Measurements from ENCODE around the gene NME3.

NME3 gene

DNA sequence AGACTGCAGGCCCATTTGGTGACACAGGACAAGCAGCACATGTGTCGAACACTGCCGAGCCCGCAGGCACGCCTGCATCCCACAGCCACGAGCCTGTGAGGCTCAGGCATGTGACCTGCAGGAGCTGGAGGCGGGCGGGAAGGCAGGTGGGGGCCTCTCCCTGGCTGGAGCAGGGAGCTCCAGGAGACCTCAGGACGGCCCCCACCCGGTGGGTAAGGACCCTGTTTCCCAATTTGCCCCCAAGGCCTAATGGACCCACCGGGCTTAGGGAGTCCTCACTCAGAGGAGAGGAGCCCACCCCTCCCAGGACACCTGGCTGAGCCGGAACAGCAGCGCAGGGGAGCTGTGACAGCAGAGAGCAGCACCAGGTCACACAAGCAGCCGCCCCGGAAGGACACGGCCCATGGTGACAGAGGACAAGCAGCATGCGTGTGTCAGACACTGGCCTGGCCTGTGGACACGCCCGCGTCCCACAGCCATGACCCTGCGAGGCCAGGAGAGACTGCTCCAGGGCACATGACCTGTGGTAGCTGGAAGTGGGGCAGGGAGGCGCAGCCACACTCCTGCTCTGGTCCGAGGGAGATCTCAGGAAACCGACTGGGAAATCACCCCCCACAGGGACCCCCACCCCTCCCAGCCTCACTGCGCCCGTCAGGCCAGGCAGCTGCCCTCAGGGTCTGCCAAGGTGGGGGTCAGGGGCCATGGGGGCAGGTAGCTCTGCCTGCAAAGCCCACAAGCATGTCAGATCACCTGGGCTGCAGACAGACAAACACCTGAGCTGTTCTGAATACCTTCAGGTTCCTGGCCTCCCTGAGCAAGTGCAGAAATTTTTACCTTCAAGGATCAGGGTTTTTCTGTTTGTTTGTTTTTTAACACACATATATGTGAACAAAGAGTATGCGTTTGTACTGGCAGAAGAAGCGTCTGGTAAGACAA lies 8.7 kb upstream of the NME3 start:
- no peak for DNase-seq

DNA sequence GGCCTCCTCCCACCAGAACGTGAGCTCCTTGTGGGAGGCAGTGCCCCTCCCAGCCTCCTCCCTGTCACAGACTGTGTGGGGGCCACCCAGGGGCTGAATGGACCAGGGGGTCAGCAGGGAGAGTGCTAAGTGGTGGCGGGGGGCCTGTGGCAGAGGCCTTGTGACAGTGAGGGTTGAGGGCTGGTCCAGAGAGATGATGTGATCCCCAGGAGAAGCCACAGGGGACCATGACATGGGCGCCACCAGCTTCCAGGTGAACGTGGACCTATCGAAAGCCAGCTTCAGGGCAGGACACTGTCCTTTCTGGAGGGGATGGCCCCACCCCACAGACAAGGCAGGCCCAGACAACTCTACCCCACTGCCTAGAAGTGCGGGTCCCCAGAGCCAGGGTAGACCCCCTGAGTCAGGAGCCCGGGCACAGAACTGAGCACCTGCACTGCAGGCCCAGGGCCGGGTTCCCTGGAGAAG lies 7.9 kb upstream of the NME3 start:
- DNase-seq: no peak

DNA sequence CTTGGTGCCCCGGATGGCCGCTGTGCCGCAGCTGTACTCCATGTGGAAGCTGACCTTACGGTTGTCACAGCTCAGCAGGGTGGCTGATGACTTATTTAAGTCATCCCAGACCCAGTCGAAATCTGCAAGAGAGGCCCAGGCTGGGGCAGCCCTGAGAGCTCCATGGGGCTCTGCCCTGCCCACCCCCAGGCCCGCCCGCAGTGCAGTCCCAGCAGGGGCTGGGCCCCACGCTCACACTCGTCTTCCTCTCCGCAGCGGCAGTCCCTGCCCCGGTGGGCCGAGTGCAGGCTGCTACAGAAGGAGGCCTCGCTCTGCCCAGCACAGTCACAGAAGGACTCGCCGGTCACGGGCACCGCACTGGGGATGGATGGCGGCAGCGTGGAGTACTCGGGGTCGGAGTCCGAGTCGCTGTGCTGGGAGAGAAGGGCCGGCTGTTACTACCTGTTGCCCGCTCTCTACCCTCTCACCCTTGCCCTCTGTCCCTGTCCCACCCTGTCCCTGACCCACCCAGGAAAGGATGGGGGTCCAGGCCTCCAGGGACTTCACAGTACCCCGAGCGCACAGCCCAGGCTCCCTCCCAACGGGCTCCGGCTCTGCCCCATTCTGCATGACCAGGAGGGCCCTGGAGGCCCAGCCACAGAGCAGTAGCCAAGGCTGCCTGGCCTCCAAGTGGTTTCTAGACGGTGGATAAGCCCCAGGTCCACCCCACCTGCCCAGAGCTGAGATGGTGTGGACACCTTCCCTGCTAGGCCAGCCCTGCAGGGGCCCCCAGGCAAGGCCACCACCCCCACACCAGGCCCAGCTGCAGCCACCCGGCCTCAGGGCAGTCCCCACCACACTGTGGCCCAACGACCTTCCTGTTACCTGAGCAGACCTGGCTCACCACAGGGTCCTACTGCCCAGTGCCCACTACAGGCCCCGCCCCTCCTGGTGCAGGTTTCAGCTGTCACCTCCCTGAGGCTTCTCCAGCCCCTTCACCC lies 7.1 kb upstream of the NME3 start:
- DNase-seq: no peak

DNA sequence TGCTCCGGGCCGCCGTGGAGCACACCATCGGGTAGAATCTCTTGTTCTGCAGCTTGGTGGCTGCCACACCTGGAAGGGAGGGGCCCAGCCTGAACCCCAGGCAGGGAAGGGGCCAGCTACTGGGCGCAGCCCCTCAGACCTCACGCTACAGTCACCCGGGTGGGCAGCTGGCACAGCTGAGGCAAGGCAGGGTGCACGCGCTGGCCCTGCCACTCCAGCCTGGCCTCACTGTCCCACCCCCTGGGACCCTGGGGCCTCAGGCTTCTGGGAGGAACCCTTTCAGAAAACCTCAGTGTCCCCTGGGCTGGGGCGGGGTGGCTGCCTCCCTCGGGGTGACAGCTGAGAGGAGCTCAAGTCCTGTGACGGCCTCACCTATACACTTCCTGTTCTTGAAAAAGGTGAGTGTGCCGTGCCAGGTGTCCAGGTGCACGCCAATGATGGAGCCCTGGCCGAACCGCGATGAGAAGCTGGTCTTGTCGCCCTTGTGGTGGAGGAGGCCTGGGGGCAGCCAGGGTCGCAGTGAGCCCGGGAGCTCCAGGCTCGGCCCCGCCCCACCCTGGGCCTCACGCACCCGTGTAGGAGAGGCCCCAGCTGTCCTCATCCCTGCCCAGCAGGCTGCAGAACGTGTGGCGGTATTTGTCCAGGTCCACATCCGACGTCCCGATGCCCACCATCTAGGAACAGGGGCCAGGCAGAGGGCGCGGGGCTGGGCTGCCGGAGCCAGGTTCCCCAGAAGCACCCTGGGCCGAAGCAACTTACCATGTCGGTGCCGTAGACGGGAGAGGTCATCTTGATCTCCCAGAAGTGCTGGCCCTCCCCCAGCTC lies 6.2 kb upstream of the NME3 start:
- DNase-seq: no peak

DNA sequence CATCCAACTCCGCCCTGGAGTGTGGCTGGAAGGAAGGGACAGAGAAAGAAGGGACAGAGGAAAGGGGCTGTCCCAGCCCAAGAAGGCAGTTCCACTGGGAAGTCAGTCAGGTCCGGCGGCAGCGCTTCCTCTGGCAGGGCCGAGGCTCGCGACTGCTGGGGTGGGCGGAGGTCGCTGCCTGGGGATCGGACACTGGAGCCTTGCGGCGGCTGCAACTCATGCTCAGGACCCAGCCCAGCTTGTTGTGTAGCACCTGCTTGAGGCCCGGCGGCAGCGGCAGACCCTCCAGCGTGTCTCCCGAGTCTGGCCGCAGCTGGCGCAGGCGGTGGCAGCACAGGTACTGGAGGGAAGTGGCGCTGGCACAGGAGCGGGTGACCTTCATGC lies 5.6 kb upstream of the NME3 start:
- DNase-seq: no peak

DNA sequence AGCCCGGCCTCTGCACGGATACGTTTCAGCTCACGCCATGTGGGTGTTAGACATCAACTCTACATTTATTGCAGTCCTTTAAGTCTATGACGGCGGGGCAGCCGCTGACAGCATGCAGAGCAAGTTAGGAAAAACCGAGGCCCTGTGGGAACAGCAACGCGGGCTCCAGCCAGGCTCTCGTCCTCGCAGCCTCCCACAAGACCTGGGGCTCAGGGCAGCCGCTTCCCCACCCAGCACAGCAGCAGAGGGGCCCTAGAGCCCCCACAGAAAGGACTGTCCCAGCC lies 5.3 kb upstream of the NME3 start:
- no peak for DNase-seq

DNA sequence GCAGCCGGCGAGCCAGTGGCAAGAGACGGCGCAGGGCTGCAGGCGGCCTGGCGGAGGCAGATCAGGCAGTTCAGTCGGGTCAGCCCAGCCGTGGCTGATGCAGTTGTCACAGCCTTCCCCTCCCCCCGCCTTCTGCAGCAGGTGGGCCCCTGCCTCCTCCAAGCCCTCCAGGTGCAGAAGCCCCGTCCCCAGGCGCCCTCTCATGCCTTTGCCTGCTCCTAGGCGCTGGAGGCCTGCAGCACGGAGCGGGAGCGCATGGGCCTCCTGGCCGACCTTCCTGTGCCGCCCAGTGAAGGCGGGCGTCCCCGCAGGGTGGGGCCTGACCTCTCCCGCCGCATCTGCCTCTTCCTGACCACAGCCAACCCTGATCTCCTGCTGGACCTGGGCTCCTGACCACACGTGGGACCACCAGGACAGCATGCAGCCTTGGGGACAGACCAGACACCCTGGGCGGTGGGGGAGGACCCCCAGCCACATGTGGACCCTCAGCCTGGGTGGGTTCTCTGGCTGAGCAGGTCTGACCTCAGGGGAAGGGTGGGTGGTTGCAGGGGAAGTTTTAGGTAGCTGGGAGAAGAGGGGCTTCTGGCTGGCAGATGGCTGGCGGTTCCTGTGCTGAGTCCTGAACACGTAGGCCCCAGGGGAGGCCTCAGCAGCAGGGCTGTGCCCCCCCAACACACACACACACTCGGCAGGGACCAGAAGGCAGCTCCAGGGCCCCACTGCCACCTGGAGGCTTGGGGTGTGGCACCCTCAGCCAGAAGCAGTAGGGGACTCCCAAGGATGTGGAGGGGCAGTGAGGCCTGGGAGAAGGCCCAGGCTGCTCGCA lies 4.7 kb upstream of the NME3 start:
- no peak for DNase-seq

DNA sequence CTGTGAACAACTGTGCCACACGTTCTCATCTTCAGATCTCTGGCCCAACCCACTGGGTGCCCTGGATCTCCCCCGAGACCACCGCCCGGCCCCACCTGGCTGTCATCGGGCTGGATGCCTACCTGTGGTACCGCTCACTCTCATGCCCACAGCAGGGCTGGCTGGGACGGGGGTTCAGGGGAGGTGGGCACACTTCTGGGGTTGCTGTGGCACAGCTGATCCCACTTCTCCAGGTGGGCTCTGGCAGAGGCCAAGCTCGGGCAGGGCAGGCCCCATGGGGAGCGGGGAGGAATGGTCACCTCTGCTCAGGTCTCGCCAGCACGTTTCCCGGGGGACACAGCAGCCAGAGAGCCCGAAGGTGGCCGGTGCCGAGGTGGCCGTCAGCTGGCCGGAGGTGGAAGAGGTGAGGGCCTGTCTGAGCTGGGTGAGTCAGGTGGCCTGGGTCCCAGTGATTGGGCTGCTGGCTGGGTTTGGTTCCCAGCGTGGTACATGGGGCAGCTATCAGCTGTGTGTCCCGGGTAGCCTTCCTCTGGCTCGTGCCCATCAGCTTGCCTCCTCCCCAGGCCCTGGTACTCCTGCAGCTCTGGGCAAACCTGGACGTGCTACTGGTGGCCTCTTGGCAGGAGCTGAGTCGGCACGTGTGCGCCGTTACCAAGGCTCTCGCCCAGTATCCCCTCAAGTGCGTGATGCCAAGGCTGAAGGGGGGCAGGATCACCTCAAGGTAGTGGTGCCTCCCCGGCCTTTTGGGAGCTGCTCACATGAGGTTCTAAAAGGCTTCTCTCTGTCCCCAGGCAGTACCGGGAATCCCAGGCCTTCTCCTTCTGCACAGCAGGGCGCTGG lies 3.9 kb upstream of the NME3 start:
- DNase-seq: no peak

DNA sequence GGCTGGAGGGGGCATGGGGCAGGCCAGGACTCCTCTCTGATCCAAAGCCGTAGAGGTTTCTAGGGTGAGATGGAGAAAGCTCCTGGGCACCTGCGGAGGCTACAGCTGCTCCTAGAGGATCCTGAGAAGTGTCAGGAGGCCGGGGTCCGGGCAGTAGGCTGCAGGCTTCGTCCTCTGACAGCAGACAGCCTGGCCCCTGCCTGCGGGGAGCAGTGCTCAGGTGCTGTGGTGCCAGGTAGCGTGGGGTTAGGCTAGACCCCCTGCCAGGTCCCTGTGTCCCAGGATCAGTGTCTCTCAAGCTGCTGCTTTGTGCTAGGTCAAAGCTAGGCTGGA lies 3.1 kb upstream of the NME3 start:
- no peak for DNase-seq

DNA sequence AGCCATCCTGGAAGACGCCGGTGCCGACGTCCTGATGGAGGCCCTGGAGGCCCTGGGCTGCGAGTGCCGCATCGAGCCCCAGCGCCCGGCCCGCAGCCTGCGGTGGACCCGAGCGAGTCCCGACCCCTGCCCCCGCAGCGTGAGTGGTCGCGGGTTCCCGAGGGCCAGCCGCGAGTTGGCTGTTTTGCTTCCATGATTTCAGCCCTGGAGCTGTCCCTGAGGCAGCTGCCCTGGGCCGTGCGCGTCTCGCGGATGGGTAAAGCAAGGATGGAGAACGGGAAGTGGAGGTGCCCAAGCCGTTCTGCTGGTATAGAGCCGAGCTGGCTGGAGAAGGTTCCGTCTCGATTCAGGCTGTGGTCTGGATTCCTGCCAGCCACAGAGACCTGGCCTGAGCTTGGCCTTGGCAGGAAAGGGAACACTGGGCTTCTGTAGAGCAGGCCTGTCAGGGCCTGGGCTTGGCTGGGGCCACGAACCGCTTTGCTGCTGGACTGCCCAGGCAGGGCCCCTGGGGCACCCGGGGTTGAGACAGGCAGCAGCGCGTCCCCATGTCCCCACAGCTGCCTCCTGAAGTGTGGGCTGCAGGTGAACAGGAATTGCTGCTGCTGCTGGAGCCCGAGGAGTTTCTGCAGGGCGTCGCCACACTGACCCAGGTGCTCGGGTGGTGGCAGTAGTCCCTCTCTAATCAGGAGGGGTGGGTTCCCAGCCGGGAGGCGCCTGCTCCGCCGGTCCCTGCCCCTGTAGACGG lies 2.5 kb upstream of the NME3 start:
- no peak for DNase-seq

DNA sequence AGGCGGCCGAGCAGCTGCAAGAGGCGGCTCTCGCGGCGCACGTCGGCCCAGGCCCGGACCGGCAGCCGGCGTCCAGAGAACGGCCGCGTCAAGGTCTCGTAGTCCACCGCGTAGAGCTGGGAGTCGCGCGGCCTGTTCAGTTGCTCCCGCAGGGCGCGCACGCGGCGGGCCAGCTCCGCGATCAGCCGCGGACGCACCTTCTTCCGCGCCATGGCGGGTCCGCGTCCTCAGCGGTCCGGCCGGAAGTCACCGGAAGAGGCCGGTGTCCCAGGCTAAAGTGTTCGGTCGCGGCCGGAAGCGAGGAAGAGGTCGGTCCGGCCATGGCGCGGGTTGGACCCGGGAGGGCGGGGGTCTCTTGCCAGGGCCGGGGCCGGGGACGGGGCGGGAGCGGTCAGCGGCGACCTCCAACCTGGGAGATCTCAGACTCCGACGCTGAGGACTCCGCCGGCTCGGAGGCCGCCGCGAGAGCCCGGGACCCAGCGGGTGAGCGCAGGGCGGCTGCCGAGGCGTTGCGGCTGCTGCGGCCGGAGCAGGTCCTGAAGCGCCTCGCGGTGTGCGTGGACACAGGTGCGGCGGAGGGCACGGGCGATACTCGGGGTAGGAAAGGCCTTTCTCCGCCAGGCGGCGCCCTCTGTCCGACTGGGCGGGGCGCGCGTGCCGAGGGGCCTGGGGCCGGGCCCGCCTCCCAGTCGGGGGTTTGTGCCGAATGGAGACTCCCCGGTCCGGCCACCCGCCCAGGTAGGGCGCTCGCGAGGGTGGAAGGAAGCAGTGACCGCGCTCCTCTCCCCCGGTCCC lies 1.8 kb upstream of the NME3 start, which contains the start of gene MRPS34:
Gene MRPS34, minus strand, starts transcription at position 227 of the 795 bp plus-strand sequence. Its CDS starts 15 bp downstream, at position 212.
- peak; percentile 80 for DNase-seq

DNA sequence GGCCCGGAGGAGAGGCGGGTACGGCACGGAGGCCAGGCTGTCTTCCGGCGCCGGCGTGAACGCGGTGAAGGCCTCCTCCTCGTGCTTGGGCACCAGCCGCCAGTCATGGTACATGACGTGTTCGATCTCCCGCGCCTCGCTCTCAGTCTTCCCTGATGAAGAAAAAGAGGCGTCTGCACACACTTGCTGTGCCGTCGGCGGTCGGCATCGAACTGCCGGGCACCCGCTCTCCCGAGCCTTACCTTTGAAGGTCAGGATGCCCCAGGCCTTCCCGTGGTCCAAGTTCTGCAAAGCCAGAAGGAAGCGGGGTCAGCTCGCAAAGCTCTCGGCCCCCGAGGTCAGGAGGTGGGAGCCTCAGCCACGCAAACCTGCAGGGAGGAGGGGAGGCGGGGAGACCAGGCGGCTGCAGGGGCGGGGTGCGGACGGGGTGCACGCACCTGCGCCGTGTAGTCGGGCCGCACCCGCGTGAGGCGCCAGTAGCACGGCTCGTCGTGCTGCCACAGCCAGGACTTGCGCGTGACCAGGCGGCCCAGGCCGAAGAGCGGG lies 1.1 kb upstream of the NME3 start, which contains the start of gene EME2:
Gene EME2, plus strand, starts transcription at position 449 of the 546 bp plus-strand sequence. CDS start 418 bp downstream, outside the sequence.
- DNase-seq: peak; percentile 54

DNA sequence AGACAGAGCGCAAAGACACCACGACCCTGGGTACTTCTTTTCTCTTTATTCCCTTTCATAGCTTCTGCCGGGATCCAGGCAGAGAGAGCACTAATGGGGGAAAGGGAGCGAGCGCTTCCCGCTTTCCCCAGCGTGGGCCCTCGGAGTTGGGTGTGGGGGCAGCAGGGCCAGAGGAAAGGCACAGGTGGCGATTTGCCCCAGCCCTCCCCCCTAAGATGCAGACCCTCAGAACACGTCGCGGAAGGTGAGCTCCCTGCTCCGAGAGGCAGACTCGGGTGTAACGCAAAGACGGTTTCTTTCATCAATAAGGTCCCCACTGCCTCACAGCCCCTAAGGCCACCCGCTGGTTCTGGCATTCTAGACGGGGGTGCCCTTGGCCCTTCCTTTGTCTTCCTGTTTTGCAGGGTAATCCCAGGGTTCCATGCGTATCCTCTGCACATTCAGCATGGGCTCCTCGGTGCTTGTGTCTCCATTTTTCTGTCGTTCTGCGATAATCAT lies 570 bp upstream of the NME3 start:
- no peak for DNase-seq

DNA sequence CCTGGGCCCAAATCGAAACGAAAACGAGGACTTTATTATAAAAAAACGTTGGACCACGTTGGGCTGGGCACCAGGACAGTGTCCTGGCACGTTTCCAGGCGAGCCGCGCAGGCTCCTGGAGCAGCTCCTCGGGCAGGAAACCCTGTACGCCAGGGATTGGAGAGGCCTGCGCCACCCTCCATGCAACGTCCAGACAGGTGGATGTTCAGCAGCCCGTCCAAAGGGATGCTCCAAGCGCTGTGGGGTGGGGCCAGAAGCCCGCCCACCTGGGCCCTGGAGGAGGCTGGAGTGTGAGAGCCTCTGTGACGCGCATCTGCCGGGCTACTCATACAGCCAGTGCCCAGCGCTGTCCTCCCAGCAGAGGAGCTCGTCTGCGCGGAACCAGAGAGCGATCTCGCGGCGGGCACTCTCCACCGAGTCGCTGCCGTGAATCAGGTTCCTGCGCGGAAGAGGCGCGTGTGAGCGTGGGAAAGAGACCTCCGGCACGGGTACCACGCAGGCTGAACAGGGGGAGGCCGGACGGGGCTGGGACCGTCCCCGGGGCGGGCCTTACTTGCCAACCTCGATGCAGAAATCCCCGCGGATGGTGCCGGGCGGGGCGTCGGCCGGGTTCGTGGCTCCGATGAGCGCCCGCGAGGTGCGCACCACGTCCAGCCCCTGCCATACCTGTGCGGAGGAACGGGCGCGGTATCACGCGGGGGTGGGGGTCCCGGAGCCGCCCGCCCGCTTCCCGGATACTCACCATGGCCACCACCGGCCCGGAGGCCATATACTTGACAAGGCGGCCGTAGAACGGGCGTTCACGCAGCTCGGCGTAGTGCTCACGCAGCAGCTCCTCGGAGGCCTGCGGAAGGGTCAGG lies 785 bp downstream of the NME3 start:
- peak; percentile 63 for DNase-seq

DNA sequence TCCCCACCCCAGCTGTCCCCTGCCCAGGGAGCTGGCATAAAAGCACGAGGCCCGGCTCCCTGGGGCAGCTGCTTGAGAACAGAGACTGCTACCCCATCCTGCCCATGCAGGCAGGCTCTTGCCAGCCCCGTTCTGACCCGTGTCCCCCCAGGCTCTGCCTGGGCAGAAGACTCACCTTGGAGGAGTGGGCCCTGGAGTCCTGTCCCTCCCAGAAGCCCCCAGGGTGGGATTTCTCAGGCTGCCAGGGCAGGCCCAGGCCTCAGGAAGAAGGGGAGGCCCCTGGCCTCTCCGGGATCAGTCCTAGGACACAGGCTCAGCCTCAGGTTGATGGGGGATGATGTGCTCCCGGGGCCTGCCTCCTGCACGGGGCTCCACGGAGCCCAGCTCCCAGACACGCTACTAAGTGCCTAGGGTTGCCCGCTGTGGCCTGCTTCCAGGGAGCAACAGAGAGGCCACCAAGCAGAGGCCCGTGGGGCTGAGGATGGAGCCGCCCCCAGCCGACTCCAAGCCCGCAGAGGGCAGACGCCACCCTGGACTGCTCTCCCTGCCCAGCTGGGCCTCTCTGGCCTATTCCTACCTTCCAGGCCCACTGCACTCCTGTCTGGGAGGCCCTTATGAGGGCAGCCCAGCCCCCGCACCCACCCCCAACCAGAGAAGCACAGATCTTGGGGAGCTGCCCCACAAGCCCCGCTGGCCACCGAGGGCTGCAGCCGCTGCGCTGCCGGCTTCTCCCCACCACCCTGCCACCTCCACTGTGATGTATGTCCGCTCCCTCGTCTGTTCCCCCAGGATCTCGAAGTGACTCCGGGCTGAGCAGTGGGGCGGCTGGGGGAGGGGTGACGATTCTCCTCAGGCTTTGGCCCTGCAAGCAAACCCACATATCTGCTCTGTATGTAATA lies 1.7 kb downstream of the NME3 start:
- no peak for DNase-seq

DNA sequence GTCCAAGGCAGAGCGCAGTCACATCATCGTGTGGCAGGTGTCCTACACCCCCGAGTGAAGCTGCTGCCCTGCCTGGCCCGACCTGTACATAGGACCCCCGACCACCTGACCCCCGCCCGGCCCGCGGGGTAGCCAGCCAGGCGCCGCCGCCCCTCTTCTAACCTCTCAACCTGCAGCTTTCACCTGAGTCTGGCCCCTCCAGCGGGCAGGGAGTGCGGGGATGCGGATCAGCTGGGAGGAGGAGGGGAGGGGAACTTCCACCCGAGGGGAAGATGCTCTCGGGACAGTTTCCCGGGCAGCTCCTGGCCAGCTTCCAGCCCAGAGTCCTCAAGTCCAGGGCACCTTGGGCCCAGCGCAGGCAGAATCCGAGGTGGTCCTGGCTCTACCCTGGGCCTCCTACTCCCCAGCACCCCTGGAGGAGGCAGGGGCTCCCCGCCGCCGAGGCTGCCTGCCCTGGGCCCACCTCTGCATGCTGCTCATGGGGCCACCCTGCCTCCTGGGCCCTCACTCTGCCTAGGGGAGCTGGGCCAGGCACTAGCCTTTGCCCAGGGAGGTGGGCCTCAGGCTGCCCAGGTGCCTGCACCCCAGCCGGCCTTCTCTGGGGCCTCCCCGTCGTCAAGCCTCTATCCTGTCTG lies 2.5 kb downstream of the NME3 start:
- DNase-seq: no peak
